ENCODE results near the gene MAP2K1.
"Not testable (repeated sequence)": the region's sequence is repeated elsewhere in the genome, so short reads cannot be mapped to it uniquely, and the experiment has no call there.

Gene MAP2K1

GRCh38 chr15:66440501-66440900 lies 53.8 kb downstream of the MAP2K1 start:
- no peaks in the 10 kb centered on the region for H3K27me3 ChIP-seq (ENCODE audit: control insufficient read depth in 5 of 5, insufficient read depth in 4 of 5, low read length in 5 of 5)
- no peak overlapping the region for H3K27ac ChIP-seq (ENCODE audit: low read depth, low read length)
- no peaks in the 10 kb centered on the region for H3K9me3 ChIP-seq (ENCODE audit: control insufficient read depth in 5 of 5, low read length in 5 of 5)
- peaks cover 28 to 89% (median 70%) of the 10 kb centered on the region in 5 donors for H3K36me3 ChIP-seq (ENCODE audit: control insufficient read depth in 5 of 5, insufficient read depth in 5 of 5, low read length in 5 of 5)
- H3K9ac ChIP-seq (ENCODE audit: low read length in 5 of 5): no peak overlapping the region
- peaks cover 0 to 8% (median 0%) of the 10 kb centered on the region in 5 donors for H3K4me1 ChIP-seq (ENCODE audit: control insufficient read depth in 5 of 5, insufficient read depth in 5 of 5, low read length in 5 of 5)
- no peak overlapping the region for H3K4me3 ChIP-seq (ENCODE audit: low read depth in 1 of 5, low read length in 5 of 5)

GRCh38 chr15:66452420-66452819 lies 65.7 kb downstream of the MAP2K1 start:
- Histone ChIP-seq H3K9ac (ENCODE audit: low read length in 5 of 5) (no peak overlapping the region), H3K9me3 (ENCODE audit: control insufficient read depth in 5 of 5, low read length in 5 of 5) (no peaks in the 10 kb centered on the region), H3K27me3 (ENCODE audit: control insufficient read depth in 5 of 5, insufficient read depth in 4 of 5, low read length in 5 of 5) (no peaks in the 10 kb centered on the region), H3K36me3 (ENCODE audit: control insufficient read depth in 5 of 5, insufficient read depth in 5 of 5, low read length in 5 of 5) (peaks cover 3 to 26% (median 12%) of the 10 kb centered on the region in 5 donors), H3K27ac (ENCODE audit: low read depth, low read length) (no peak overlapping the region), H3K4me1 (ENCODE audit: control insufficient read depth in 5 of 5, insufficient read depth in 5 of 5, low read length in 5 of 5) (peaks cover 0 to 10% (median 4%) of the 10 kb centered on the region in 5 donors), H3K4me3 (ENCODE audit: low read depth in 1 of 5, low read length in 5 of 5) (no peak overlapping the region)

- H3K9ac ChIP-seq (ENCODE audit: low read length in 5 of 5): no peak overlapping the region
- H3K4me3 ChIP-seq (ENCODE audit: low read depth in 1 of 5, low read length in 5 of 5): no peak overlapping the region
- peaks cover 3 to 25% (median 12%) of the 10 kb centered on the region in 5 donors for H3K36me3 ChIP-seq (ENCODE audit: control insufficient read depth in 5 of 5, insufficient read depth in 5 of 5, low read length in 5 of 5)
- no peaks in the 10 kb centered on the region for H3K27me3 ChIP-seq (ENCODE audit: control insufficient read depth in 5 of 5, insufficient read depth in 4 of 5, low read length in 5 of 5)
- H3K9me3 ChIP-seq (ENCODE audit: control insufficient read depth in 5 of 5, low read length in 5 of 5): no peaks in the 10 kb centered on the region
- peaks cover 0 to 10% (median 4%) of the 10 kb centered on the region in 5 donors for H3K4me1 ChIP-seq (ENCODE audit: control insufficient read depth in 5 of 5, insufficient read depth in 5 of 5, low read length in 5 of 5)
- H3K27ac ChIP-seq (ENCODE audit: low read depth, low read length): no peak overlapping the region
Measured at GRCh38 chr15:66452971-66453580, 66.4 kb downstream of the MAP2K1 start.

GRCh38 chr15:66454143-66454542 lies 67.4 kb downstream of the MAP2K1 start:
- H3K9ac ChIP-seq (ENCODE audit: low read length in 5 of 5): no peak overlapping the region
- H3K27me3 ChIP-seq (ENCODE audit: control insufficient read depth in 5 of 5, insufficient read depth in 4 of 5, low read length in 5 of 5): no peaks in the 10 kb centered on the region
- H3K9me3 ChIP-seq (ENCODE audit: control insufficient read depth in 5 of 5, low read length in 5 of 5): no peaks in the 10 kb centered on the region
- H3K4me1 ChIP-seq (ENCODE audit: control insufficient read depth in 5 of 5, insufficient read depth in 5 of 5, low read length in 5 of 5): peaks cover 0 to 10% (median 4%) of the 10 kb centered on the region in 5 donors
- H3K36me3 ChIP-seq (ENCODE audit: control insufficient read depth in 5 of 5, insufficient read depth in 5 of 5, low read length in 5 of 5): peaks cover 0 to 25% (median 9%) of the 10 kb centered on the region in 5 donors
- no peak overlapping the region for H3K4me3 ChIP-seq (ENCODE audit: low read depth in 1 of 5, low read length in 5 of 5)
- H3K27ac ChIP-seq (ENCODE audit: low read depth, low read length): no peak overlapping the region

DNA sequence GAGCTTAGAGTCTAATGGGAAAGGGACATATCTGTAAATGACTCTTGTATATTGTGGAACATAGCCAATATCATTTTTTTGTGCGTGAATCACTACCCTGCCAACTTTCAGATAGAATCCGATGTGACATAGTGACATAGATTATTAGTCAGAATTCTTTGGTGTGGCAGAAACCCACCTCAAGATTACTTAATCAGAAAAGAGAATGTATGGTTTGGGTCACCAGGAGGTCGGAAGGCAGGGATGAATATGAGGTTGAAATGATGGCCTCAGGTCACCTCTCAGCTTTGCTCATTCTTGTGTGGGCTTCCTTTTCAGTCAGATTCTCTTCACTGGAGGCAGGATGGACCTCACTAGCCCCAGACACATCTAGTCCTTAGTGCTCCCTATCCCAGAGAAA lies 69.5 kb downstream of the MAP2K1 start:
- Histone ChIP-seq H3K9me3 (ENCODE audit: control insufficient read depth in 5 of 5, low read length in 5 of 5) (no peaks in the 10 kb centered on the region), H3K27ac (ENCODE audit: low read depth, low read length) (no peak overlapping the region), H3K36me3 (ENCODE audit: control insufficient read depth in 5 of 5, insufficient read depth in 5 of 5, low read length in 5 of 5) (peaks cover 5 to 30% (median 11%) of the 10 kb centered on the region in 5 donors), H3K9ac (ENCODE audit: low read length in 5 of 5) (no peak overlapping the region), H3K27me3 (ENCODE audit: control insufficient read depth in 5 of 5, insufficient read depth in 4 of 5, low read length in 5 of 5) (no peaks in the 10 kb centered on the region), H3K4me1 (ENCODE audit: control insufficient read depth in 5 of 5, insufficient read depth in 5 of 5, low read length in 5 of 5) (peaks cover 0 to 10% (median 4%) of the 10 kb centered on the region in 5 donors), H3K4me3 (ENCODE audit: low read depth in 1 of 5, low read length in 5 of 5) (no peak overlapping the region)

GRCh38 chr15:66459818-66460615 lies 73.3 kb downstream of the MAP2K1 start:
- Histone ChIP-seq H3K4me3 (ENCODE audit: low read depth in 1 of 5, low read length in 5 of 5) (no peak overlapping the region), H3K36me3 (ENCODE audit: control insufficient read depth in 5 of 5, insufficient read depth in 5 of 5, low read length in 5 of 5) (peaks cover 5 to 31% (median 13%) of the 10 kb centered on the region in 5 donors), H3K27me3 (ENCODE audit: control insufficient read depth in 5 of 5, insufficient read depth in 4 of 5, low read length in 5 of 5) (no peaks in the 10 kb centered on the region), H3K27ac (ENCODE audit: low read depth, low read length) (no peak overlapping the region), H3K9ac (ENCODE audit: low read length in 5 of 5) (no peak overlapping the region), H3K4me1 (ENCODE audit: control insufficient read depth in 5 of 5, insufficient read depth in 5 of 5, low read length in 5 of 5) (no peaks in the 10 kb centered on the region), H3K9me3 (ENCODE audit: control insufficient read depth in 5 of 5, low read length in 5 of 5) (no peaks in the 10 kb centered on the region)

DNA sequence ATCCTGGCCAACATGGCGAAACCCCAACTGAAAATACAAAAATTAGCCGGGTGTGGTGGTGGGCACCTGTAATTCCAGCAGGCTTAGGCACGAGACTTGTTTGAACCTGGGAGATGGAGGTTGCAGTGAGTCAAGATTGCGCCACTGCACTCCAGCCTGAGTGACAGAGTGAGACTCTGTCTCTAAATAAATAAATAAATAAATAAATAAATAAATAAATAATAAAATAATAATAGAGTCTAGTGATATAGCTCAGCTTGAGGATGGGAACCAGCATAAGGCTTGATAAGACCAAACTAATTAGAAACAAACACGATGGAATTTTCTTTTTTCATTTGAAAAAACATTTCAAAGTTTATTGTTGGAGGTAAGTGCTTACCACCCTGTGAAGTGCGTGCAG lies 74.6 kb downstream of the MAP2K1 start:
- H3K27ac ChIP-seq (ENCODE audit: low read depth, low read length); H3K4me3 ChIP-seq (ENCODE audit: low read depth in 1 of 5, low read length in 5 of 5); H3K4me1 ChIP-seq (ENCODE audit: control insufficient read depth in 5 of 5, insufficient read depth in 5 of 5, low read length in 5 of 5); H3K9me3 ChIP-seq (ENCODE audit: control insufficient read depth in 5 of 5, low read length in 5 of 5); H3K9ac ChIP-seq (ENCODE audit: low read length in 5 of 5); H3K27me3 ChIP-seq (ENCODE audit: control insufficient read depth in 5 of 5, insufficient read depth in 4 of 5, low read length in 5 of 5): not testable (repeated sequence)
- H3K36me3 ChIP-seq (ENCODE audit: control insufficient read depth in 5 of 5, insufficient read depth in 5 of 5, low read length in 5 of 5): peaks cover 2 to 25% (median 8%) of the 10 kb centered on the region in 5 donors

- Histone ChIP-seq H3K9ac (ENCODE audit: low read length in 5 of 5) (no peak overlapping the region), H3K4me3 (ENCODE audit: low read depth in 1 of 5, low read length in 5 of 5) (no peak overlapping the region), H3K27ac (ENCODE audit: low read depth, low read length) (no peak overlapping the region), H3K4me1 (ENCODE audit: control insufficient read depth in 5 of 5, insufficient read depth in 5 of 5, low read length in 5 of 5) (no peaks in the 10 kb centered on the region), H3K9me3 (ENCODE audit: control insufficient read depth in 5 of 5, low read length in 5 of 5) (no peaks in the 10 kb centered on the region), H3K36me3 (ENCODE audit: control insufficient read depth in 5 of 5, insufficient read depth in 5 of 5, low read length in 5 of 5) (peaks cover 2 to 25% (median 8%) of the 10 kb centered on the region in 5 donors), H3K27me3 (ENCODE audit: control insufficient read depth in 5 of 5, insufficient read depth in 4 of 5, low read length in 5 of 5) (no peaks in the 10 kb centered on the region)
Measured at GRCh38 chr15:66461917-66462316, 75.2 kb downstream of the MAP2K1 start.

- no peaks in the 10 kb centered on the region for H3K9me3 ChIP-seq (ENCODE audit: control insufficient read depth in 5 of 5, low read length in 5 of 5)
- H3K27ac ChIP-seq (ENCODE audit: low read depth, low read length): no peak overlapping the region
- peaks cover 2 to 25% (median 8%) of the 10 kb centered on the region in 5 donors for H3K36me3 ChIP-seq (ENCODE audit: control insufficient read depth in 5 of 5, insufficient read depth in 5 of 5, low read length in 5 of 5)
- no peak overlapping the region for H3K4me3 ChIP-seq (ENCODE audit: low read depth in 1 of 5, low read length in 5 of 5)
- H3K9ac ChIP-seq (ENCODE audit: low read length in 5 of 5): peak overlapping the region in 1 of 5 donors; percentile 25
- H3K4me1 ChIP-seq (ENCODE audit: control insufficient read depth in 5 of 5, insufficient read depth in 5 of 5, low read length in 5 of 5): no peaks in the 10 kb centered on the region
- no peaks in the 10 kb centered on the region for H3K27me3 ChIP-seq (ENCODE audit: control insufficient read depth in 5 of 5, insufficient read depth in 4 of 5, low read length in 5 of 5)
Measured at GRCh38 chr15:66462627-66463026, 75.9 kb downstream of the MAP2K1 start.

DNA sequence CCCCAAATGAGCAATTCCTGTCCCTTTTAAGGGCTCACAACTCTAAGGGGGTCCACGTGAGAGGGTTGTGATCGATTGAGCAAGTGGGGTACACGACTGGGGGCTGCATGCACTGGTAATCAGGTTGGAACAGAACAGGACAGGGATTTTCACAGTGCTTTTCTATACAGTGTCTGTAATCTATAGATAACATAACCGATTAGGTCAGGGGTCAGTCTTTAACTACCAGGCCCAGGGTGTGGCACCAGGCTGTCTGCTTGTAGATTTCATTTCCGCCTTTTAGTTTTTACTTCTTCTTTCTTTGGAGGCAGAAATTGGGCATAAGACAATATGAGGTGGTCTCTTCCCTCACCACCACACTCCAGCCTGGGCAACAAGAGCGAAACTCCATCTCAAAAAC lies 78.6 kb downstream of the MAP2K1 start:
- not testable (repeated sequence) for H3K27ac ChIP-seq (ENCODE audit: low read depth, low read length); H3K4me3 ChIP-seq (ENCODE audit: low read depth in 1 of 5, low read length in 5 of 5); H3K9ac ChIP-seq (ENCODE audit: low read length in 5 of 5); H3K9me3 ChIP-seq (ENCODE audit: control insufficient read depth in 5 of 5, low read length in 5 of 5); H3K27me3 ChIP-seq (ENCODE audit: control insufficient read depth in 5 of 5, insufficient read depth in 4 of 5, low read length in 5 of 5); H3K4me1 ChIP-seq (ENCODE audit: control insufficient read depth in 5 of 5, insufficient read depth in 5 of 5, low read length in 5 of 5)
- H3K36me3 ChIP-seq (ENCODE audit: control insufficient read depth in 5 of 5, insufficient read depth in 5 of 5, low read length in 5 of 5): peaks cover under 1 to 21% (median 8%) of the 10 kb centered on the region in 5 donors
